ENCODE results near the gene MARCHF4. TPM values are rescaled to one million over a fixed set of nuclear protein-coding genes. Genes with fewer than 3 reads are reported as not detected.

The MARCHF4 gene
- total RNA-seq = 17.2 and 18.3 TPM in 2 replicates

GRCh38 chr2:216371721-216372702, at the start of gene MARCHF4:
MARCHF4 (minus strand) TSS chr2:216372483; CDS start chr2:216370260, 2,223 bp downstream.
- H3K27me3 ChIP-seq (ENCODE audit: control insufficient read depth, insufficient read depth, low read length) = peaks cover 3% of the 10 kb centered on the region
- H3K36me3 ChIP-seq (ENCODE audit: control insufficient read depth, insufficient read depth, low read length) = no peaks in the 10 kb centered on the region
- TF ChIP-seq CTCF (IDR thresholded peaks at IDR 0.05; ENCODE audit: insufficient read depth, low read length, poor library complexity, severe bottlenecking) = no peak
- DNase-seq (ENCODE audit: low read depth) = peak; percentile 38
- H3K4me3 ChIP-seq (ENCODE audit: low read depth, low read length) = peak within 1 kb of the TSS; percentile 32

GRCh38 chr2:216420367-216421101, 48.3 kb upstream of the MARCHF4 start:
- no peaks in the 10 kb centered on the region for H3K27me3 ChIP-seq (ENCODE audit: control insufficient read depth, insufficient read depth, low read length)
- H3K36me3 ChIP-seq (ENCODE audit: control insufficient read depth, insufficient read depth, low read length) = peaks cover 4% of the 10 kb centered on the region

GRCh38 chr2:216418981-216419380, 46.7 kb upstream of the MARCHF4 start:
- H3K36me3 ChIP-seq (ENCODE audit: control insufficient read depth, insufficient read depth, low read length) = peaks cover 4% of the 10 kb centered on the region
- TF ChIP-seq CTCF (IDR thresholded peaks at IDR 0.05; ENCODE audit: insufficient read depth, low read length, poor library complexity, severe bottlenecking) = no peak
- no peaks in the 10 kb centered on the region for H3K27me3 ChIP-seq (ENCODE audit: control insufficient read depth, insufficient read depth, low read length)
- DNase-seq (ENCODE audit: low read depth) = no peak
- H3K4me3 ChIP-seq (ENCODE audit: low read depth, low read length) = no peak overlapping the region

More at GRCh38 chr2:216420367-216421101, 48.3 kb upstream of the MARCHF4 start:
- no peak for TF ChIP-seq CTCF (IDR thresholded peaks at IDR 0.05; ENCODE audit: insufficient read depth, low read length, poor library complexity, severe bottlenecking)
- H3K4me3 ChIP-seq (ENCODE audit: low read depth, low read length) = no peak overlapping the region
- DNase-seq (ENCODE audit: low read depth) = no peak

GRCh38 chr2:216416571-216417307, 44.5 kb upstream of the MARCHF4 start:
- Histone ChIP-seq H3K4me3 (ENCODE audit: low read depth, low read length) (no peak overlapping the region), H3K27me3 (ENCODE audit: control insufficient read depth, insufficient read depth, low read length) (no peaks in the 10 kb centered on the region), H3K36me3 (ENCODE audit: control insufficient read depth, insufficient read depth, low read length) (peaks cover 4% of the 10 kb centered on the region)
- no peak for TF ChIP-seq CTCF (IDR thresholded peaks at IDR 0.05; ENCODE audit: insufficient read depth, low read length, poor library complexity, severe bottlenecking)
- no peak for DNase-seq (ENCODE audit: low read depth)

- Histone ChIP-seq H3K27me3 (ENCODE audit: control insufficient read depth, insufficient read depth, low read length) (no peaks in the 10 kb centered on the region), H3K36me3 (ENCODE audit: control insufficient read depth, insufficient read depth, low read length) (peaks cover 4% of the 10 kb centered on the region), H3K4me3 (ENCODE audit: low read depth, low read length) (no peak overlapping the region)
- DNase-seq (ENCODE audit: low read depth) = no peak
- TF ChIP-seq CTCF (IDR thresholded peaks at IDR 0.05; ENCODE audit: insufficient read depth, low read length, poor library complexity, severe bottlenecking) = no peak
Measured at GRCh38 chr2:216415541-216415940, 43.3 kb upstream of the MARCHF4 start.

All from kidney epithelial cell (primary cell).